ENCODE measurements around the gene WDR4.
"Not testable (repeated sequence)": the region's sequence is repeated elsewhere in the genome, so short reads cannot be mapped to it uniquely, and the experiment has no call there.

WDR4 gene

GRCh38 chr21:42880352-42880751 lies 1.0 kb upstream of the WDR4 start:
- in situ Hi-C loops (cut with MboI; ENCODE audit: low sequenced_read_pairs): no loop called here

GRCh38 chr21:42878678-42878992 lies 704 bp downstream of the WDR4 start:
- in situ Hi-C loops (cut with MboI; ENCODE audit: low sequenced_read_pairs): no loop called here

GRCh38 chr21:42875811-42876210 lies 3.5 kb downstream of the WDR4 start:
- in situ Hi-C loops (cut with MboI; ENCODE audit: low sequenced_read_pairs): not testable (repeated sequence)

GRCh38 chr21:42873096-42873495 lies 6.2 kb downstream of the WDR4 start:
- in situ Hi-C loops (cut with MboI; ENCODE audit: low sequenced_read_pairs): no loop called here

GRCh38 chr21:42868196-42868595 lies 11.1 kb downstream of the WDR4 start:
- in situ Hi-C loops (cut with MboI; ENCODE audit: low sequenced_read_pairs): no loop called here

- in situ Hi-C loops (cut with MboI; ENCODE audit: low sequenced_read_pairs): no loop called here
Observed at GRCh38 chr21:42865776-42866160, 13.6 kb downstream of the WDR4 start.

- in situ Hi-C loops (cut with MboI; ENCODE audit: low sequenced_read_pairs): no loop called here
Observed at GRCh38 chr21:42864815-42865775, 14.2 kb downstream of the WDR4 start.

GRCh38 chr21:42864286-42864685 lies 15.1 kb downstream of the WDR4 start:
- in situ Hi-C loops (cut with MboI; ENCODE audit: low sequenced_read_pairs): no loop called here

- in situ Hi-C loops (cut with MboI; ENCODE audit: low sequenced_read_pairs): no loop called here
Observed at GRCh38 chr21:42863504-42863870, 15.9 kb downstream of the WDR4 start.

GRCh38 chr21:42862774-42863503 lies 16.4 kb downstream of the WDR4 start:
- in situ Hi-C loops (cut with MboI; ENCODE audit: low sequenced_read_pairs): no loop called here

GRCh38 chr21:42861848-42862400 lies 17.4 kb downstream of the WDR4 start:
- in situ Hi-C loops (cut with MboI; ENCODE audit: low sequenced_read_pairs): no loop called here

GRCh38 chr21:42861311-42861847 lies 18.0 kb downstream of the WDR4 start:
- in situ Hi-C loops (cut with MboI; ENCODE audit: low sequenced_read_pairs): no loop called here

GRCh38 chr21:42860345-42860744 lies 19.0 kb downstream of the WDR4 start:
- in situ Hi-C loops (cut with MboI; ENCODE audit: low sequenced_read_pairs): no loop called here

GRCh38 chr21:42859891-42860230 lies 19.5 kb downstream of the WDR4 start:
- in situ Hi-C loops (cut with MboI; ENCODE audit: low sequenced_read_pairs): no loop called here

GRCh38 chr21:42858957-42859890 lies 20.1 kb downstream of the WDR4 start:
- in situ Hi-C loops (cut with MboI; ENCODE audit: low sequenced_read_pairs): no loop called here

- in situ Hi-C loops (cut with MboI; ENCODE audit: low sequenced_read_pairs): no loop called here
Observed at GRCh38 chr21:42858185-42858847, 21.0 kb downstream of the WDR4 start.

GRCh38 chr21:42857216-42857615 lies 22.1 kb downstream of the WDR4 start:
- in situ Hi-C loops (cut with MboI; ENCODE audit: low sequenced_read_pairs): no loop called here

- in situ Hi-C loops (cut with MboI; ENCODE audit: low sequenced_read_pairs): no loop called here
Observed at GRCh38 chr21:42855937-42856335, 23.4 kb downstream of the WDR4 start.

GRCh38 chr21:42855171-42855936 lies 24.0 kb downstream of the WDR4 start:
- in situ Hi-C loops (cut with MboI; ENCODE audit: low sequenced_read_pairs): no loop called here

All from HL-60/S4 treated with phorbol 12-myristate 13-acetate at 8.2 ng/mL for 4 days and 3 days (cell line).